Endothelial cell of umbilical vein (primary cell): ENCODE data around the gene NMRAL1. TPM values are rescaled to one million over a fixed set of nuclear protein-coding genes. Genes with fewer than 3 reads are reported as not detected.

Experiments
- BruUV-seq: library from RNA; stranded (reverse); fragments of 400-500 nt; replicated peaks from 2 replicates; lab custom pipeline; 2021; lab: Mats Ljungman, UMichigan
- CTCF ChIA-PET: fragments of 300-600, 350-600 bp; sonication (Branson Sonifier 250); formaldehyde crosslinking; loops from one replicate; lab custom pipeline; 2021; ENCODE audit warnings: antibody characterized with exemption, inconsistent platforms; lab: Charles Lee
- POLR2A ChIA-PET: fragments of 300-600, 350-600 bp; sonication (Branson Sonifier 250); formaldehyde crosslinking; loops from one replicate; lab custom pipeline; 2021; ENCODE audit warnings: antibody characterized with exemption, inconsistent platforms; lab: Charles Lee
- DNase-seq: peaks from one replicate; pipeline ENCODE4 v3.0.0-alpha.2; 2011; ENCODE audit warnings: low read depth, low spot score
- FAIRE-seq: peaks from 2 replicates; lab custom pipeline; 2011; peaks lifted over from hg19 to GRCh38; lab: Jason Lieb, UNC
- H2AFZ ChIP-seq: 2 replicates; pipeline ENCODE4 v1.6.0; 2012; ENCODE audit warnings: low read depth, low read length, control low read depth, inconsistent platforms
- H3K27ac ChIP-seq: 2 replicates; pipeline ENCODE4 v1.5.1; 2011; ENCODE audit warnings: low read depth, mild to moderate bottlenecking, control low read depth, low read length, moderate library complexity; ENCODE audit not compliant: insufficient read depth
- H3K27me3 ChIP-seq, 2 experiments: 2 replicates each; pipeline versions ENCODE4 v1.6.0 to v1.6.1; 2011; ENCODE audit warnings: low read length in 2 of 2, mixed read lengths in 1 of 2; ENCODE audit not compliant: control insufficient read depth in 2 of 2, insufficient read depth in 2 of 2
- H3K36me3 ChIP-seq, 2 experiments: 2 replicates in 1 of 2; 3 replicates in 1 of 2; pipeline ENCODE4 v1.5.1; 2011; ENCODE audit warnings: low read length in 2 of 2, mild to moderate bottlenecking in 1 of 2, moderate library complexity in 1 of 2; ENCODE audit not compliant: control insufficient read depth in 2 of 2, insufficient read depth in 2 of 2; ENCODE audit errors: extremely low read depth in 1 of 2
- H3K4me1 ChIP-seq: 3 replicates; pipeline ENCODE4 v1.5.1; 2011; ENCODE audit warnings: mild to moderate bottlenecking, low read length; ENCODE audit not compliant: control insufficient read depth, insufficient read depth; ENCODE audit errors: extremely low read depth
- H3K4me2 ChIP-seq: 2 replicates; pipeline ENCODE4 v1.6.1; 2011; ENCODE audit warnings: low read length, control low read depth, mixed read lengths; ENCODE audit not compliant: insufficient read depth
- H3K4me3 ChIP-seq, 3 experiments: fragments of 200-600 bp in 1 of 3; sonication (generic), shearing (Covaris generic) in 1 of 3; replicated peaks in 1 of 3; 2 replicates each; pipeline ENCODE4 v1.5.1; 2011 to 2016; ENCODE audit warnings: control low read depth in 3 of 3, low read length in 3 of 3, mild to moderate bottlenecking in 2 of 3, inconsistent platforms in 1 of 3, low read depth in 1 of 3, moderate library complexity in 1 of 3; ENCODE audit not compliant: insufficient read depth in 1 of 3
- H3K79me2 ChIP-seq: 2 replicates; pipeline ENCODE4 v1.6.0; 2012; ENCODE audit warnings: low read length, inconsistent platforms; ENCODE audit not compliant: control insufficient read depth, insufficient read depth
- H3K9ac ChIP-seq: replicated peaks from 2 replicates; pipeline ENCODE3; 2011; ENCODE audit warnings: low read length, control low read depth; ENCODE audit not compliant: insufficient read depth; ENCODE audit errors: extremely low read depth
- H3K9me1 ChIP-seq: replicated peaks from 3 replicates; pipeline ENCODE4 v1.6.0; 2011; ENCODE audit warnings: mild to moderate bottlenecking, low read length; ENCODE audit not compliant: control insufficient read depth, insufficient read depth; ENCODE audit errors: extremely low read depth
- H3K9me3 ChIP-seq: replicated peaks from 2 replicates; pipeline ENCODE4 v1.5.1; 2012; ENCODE audit warnings: low read length, inconsistent platforms; ENCODE audit not compliant: control insufficient read depth, insufficient read depth
- H4K20me1 ChIP-seq: replicated peaks from 2 replicates; pipeline ENCODE3; 2011; ENCODE audit warnings: mild to moderate bottlenecking, low read length; ENCODE audit not compliant: control insufficient read depth, insufficient read depth; ENCODE audit errors: extremely low read depth
- EZH2 ChIP-seq: IDR thresholded peaks from 2 replicates; pipeline ENCODE4 v1.6.1; 2012; ENCODE audit warnings: borderline replicate concordance, low read depth, mild to moderate bottlenecking, moderate library complexity, low read length, inconsistent platforms; ENCODE audit not compliant: severe bottlenecking
- FOS ChIP-seq: IDR thresholded peaks from 2 replicates; pipeline ENCODE4 v1.6.1; 2011; ENCODE audit warnings: mild to moderate bottlenecking, low read length, moderate library complexity, borderline replicate concordance; ENCODE audit not compliant: insufficient read depth
- GATA2 ChIP-seq: IDR thresholded peaks from 2 replicates; pipeline ENCODE4 v1.7.0; 2011; ENCODE audit warnings: low read depth, mild to moderate bottlenecking, moderate library complexity, mixed read lengths, low read length; ENCODE audit not compliant: insufficient read length, insufficient read depth
- JUN ChIP-seq: IDR thresholded peaks from 2 replicates; pipeline ENCODE4 v1.6.1; 2011; ENCODE audit warnings: borderline replicate concordance, low read depth; ENCODE audit not compliant: insufficient read length, insufficient read depth
- POLR2A ChIP-seq: IDR thresholded peaks from 2 replicates; pipeline ENCODE4 v1.6.1; 2012; ENCODE audit warnings: low read depth, mild to moderate bottlenecking, control low read depth, low read length
- POLR2AphosphoS5 ChIP-seq: IDR thresholded peaks from 2 replicates; pipeline ENCODE4 v1.6.1; 2012; ENCODE audit warnings: low read depth, mild to moderate bottlenecking, control low read depth, low read length, moderate library complexity; ENCODE audit not compliant: insufficient read depth
- dilution Hi-C: fragments of 300-500 bp; cut with MboI; formaldehyde crosslinking; loops from one replicate; pipeline ENCODE4 v1.15.0; 2019; ENCODE audit warnings: low sequenced_read_pairs; ENCODE audit not compliant: extremely low pct_ligation_motif_present
- intact Hi-C: fragments of 100-400 bp; cut with micrococcal nuclease; formaldehyde crosslinking; loops from one replicate; pipeline ENCODE4 v1.10.0; 2022
- polyA plus RNA-seq, 4 experiments: library from polyadenylated mRNA; depleted of rRNA in 3 of 4; stranded (reverse) in 3 of 4; unstranded in 1 of 4; fragments of >200 nt; gene quantifications; 2 replicates each; pipeline versions ENCODE4 v1.2.1 to v1.2.3, GENCODE V29; 2011 to 2012; ENCODE audit warnings: missing spikeins in 1 of 4
- total RNA-seq: library from RNA; stranded (reverse); gene quantifications from 2 replicates; pipeline ENCODE4 v1.2.3, GENCODE V29; 2021
- TF ChIP-seq, protein P1 (sequence below): IDR thresholded peaks from 2 replicates; pipeline ENCODE4 v1.6.1; 2011; ENCODE audit not compliant: insufficient read depth, insufficient read length
- TF ChIP-seq, protein P2 (sequence below), 2 donors: IDR thresholded peaks; 1 replicate in 1 of 2; 2 replicates in 1 of 2; pipeline ENCODE4 v1.5.1; 2011; ENCODE audit warnings: low read length in 2 of 2, mild to moderate bottlenecking in 2 of 2, moderate library complexity in 2 of 2, control low read depth in 1 of 2, inconsistent platforms in 1 of 2, low read depth in 1 of 2; ENCODE audit not compliant: insufficient read depth in 1 of 2; ENCODE audit errors: extremely low read depth in 1 of 2

The NMRAL1 gene
- total and polyA plus RNA-seq, 2 donors (not counting 3 experiments of a cell fraction or from before 2014, with no cell fraction given) = 48.0 to 84.4 TPM

GRCh38 chr16:4477966-4478365 is 3.5 kb upstream of the NMRAL1 start:
- POLR2A ChIA-PET = interaction anchor here (0.7 kb wide), 1 partner anchor 21 kb away, joined by 4 read pairs; no protein-coding TSS in a partner anchor

More at GRCh38 chr16:4477966-4478365, 3.5 kb upstream of the NMRAL1 start:
- Histone ChIP-seq H3K9ac (peak overlapping the region; percentile 18), H3K27me3 (no peaks in the 10 kb centered on the region), H4K20me1 (peaks cover 2% of the 10 kb centered on the region), H3K4me3 (peak overlapping the region in 1 of 3 experiments; percentile 71), H3K79me2 (peaks cover 39% of the 10 kb centered on the region), H3K9me1 (no peaks in the 10 kb centered on the region), H3K4me2 (peak overlapping the region; percentile 37), H2AFZ (no peak overlapping the region), H3K9me3 (no peaks in the 10 kb centered on the region), H3K36me3 (no peaks in the 10 kb centered on the region), H3K4me1 (peaks cover 19% of the 10 kb centered on the region), H3K27ac (peak overlapping the region; percentile 75)
- BruUV-seq = TSS peak; percentile 24
- intact Hi-C loops = loop anchor here (1.0 to 5.0 kb wide), 3 partner anchors 22 to 61 kb away; partner anchors contain the start of genes CDIP1 and DNAJA3
- peak; percentile 97 for TF ChIP-seq FOS
- TF ChIP-seq, protein P1, sequence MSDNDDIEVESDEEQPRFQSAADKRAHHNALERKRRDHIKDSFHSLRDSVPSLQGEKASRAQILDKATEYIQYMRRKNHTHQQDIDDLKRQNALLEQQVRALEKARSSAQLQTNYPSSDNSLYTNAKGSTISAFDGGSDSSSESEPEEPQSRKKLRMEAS = no peak
- TF ChIP-seq POLR2A = peak; percentile 21
- TF ChIP-seq, protein P2, sequence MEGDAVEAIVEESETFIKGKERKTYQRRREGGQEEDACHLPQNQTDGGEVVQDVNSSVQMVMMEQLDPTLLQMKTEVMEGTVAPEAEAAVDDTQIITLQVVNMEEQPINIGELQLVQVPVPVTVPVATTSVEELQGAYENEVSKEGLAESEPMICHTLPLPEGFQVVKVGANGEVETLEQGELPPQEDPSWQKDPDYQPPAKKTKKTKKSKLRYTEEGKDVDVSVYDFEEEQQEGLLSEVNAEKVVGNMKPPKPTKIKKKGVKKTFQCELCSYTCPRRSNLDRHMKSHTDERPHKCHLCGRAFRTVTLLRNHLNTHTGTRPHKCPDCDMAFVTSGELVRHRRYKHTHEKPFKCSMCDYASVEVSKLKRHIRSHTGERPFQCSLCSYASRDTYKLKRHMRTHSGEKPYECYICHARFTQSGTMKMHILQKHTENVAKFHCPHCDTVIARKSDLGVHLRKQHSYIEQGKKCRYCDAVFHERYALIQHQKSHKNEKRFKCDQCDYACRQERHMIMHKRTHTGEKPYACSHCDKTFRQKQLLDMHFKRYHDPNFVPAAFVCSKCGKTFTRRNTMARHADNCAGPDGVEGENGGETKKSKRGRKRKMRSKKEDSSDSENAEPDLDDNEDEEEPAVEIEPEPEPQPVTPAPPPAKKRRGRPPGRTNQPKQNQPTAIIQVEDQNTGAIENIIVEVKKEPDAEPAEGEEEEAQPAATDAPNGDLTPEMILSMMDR (IDR thresholded peaks at IDR 0.05; ENCODE audit: extremely low read depth in 1 of 2, insufficient read depth in 1 of 2, low read depth in 1 of 2, low read length in 2 of 2) = peak; percentile 15 to 48
- peak; percentile 77 for TF ChIP-seq POLR2AphosphoS5
- no peak for TF ChIP-seq EZH2
- peak; percentile 94 for TF ChIP-seq JUN
- TF ChIP-seq GATA2 = no peak
- CTCF ChIA-PET = interaction anchor here (0.8 to 4.1 kb wide), 15 partner anchors 9 to 146 kb away, joined by 4 to 39 read pairs (median 6); partner anchors contain the start of gene MGRN1
- DNase-seq (peak; percentile 95), FAIRE-seq (peak; percentile 99)
- dilution Hi-C loops = no loop called here
